ENCODE data around the gene MEOX1. TPM values are rescaled to one million over a fixed set of nuclear protein-coding genes. Genes with fewer than 3 reads are reported as not detected.

Gene MEOX1
- total and polyA plus RNA-seq, 2 of the 4 experiments (the other 2 are of a cell fraction), result 0.48 to 0.72 TPM

GRCh38 chr17:43680461-43680860 lies 18.7 kb upstream of the MEOX1 start:
- Histone ChIP-seq H3K79me1 (ENCODE audit: low read depth in 1 of 2, low read length in 2 of 2) (no peaks in the 10 kb centered on the region), H3K36me3 (ENCODE audit: control insufficient read depth, insufficient read depth, low read length) (no peaks in the 10 kb centered on the region), H2BK20ac (ENCODE audit: low read depth, low read length) (no peak overlapping the region), H2BK5ac (ENCODE audit: low read depth, low read length, poor library complexity, severe bottlenecking) (no peak overlapping the region), H3K9me3 (ENCODE audit: control insufficient read depth, insufficient read depth, low read length) (no peaks in the 10 kb centered on the region), H3K27ac (ENCODE audit: insufficient read depth, low read length) (no peak overlapping the region), H3K27me3 (ENCODE audit: control insufficient read depth, insufficient read depth, low read length) (peaks cover 33% of the 10 kb centered on the region), H2AK5ac (ENCODE audit: low read depth, low read length) (no peak overlapping the region), H2AK9ac (replicated peaks; ENCODE audit: low read depth, low read length, poor library complexity) (no peak overlapping the region), H2BK120ac (ENCODE audit: low read depth, low read length) (no peak overlapping the region), H3K9ac (ENCODE audit: low read depth, low read length) (no peak overlapping the region), H3K4me3 (ENCODE audit: insufficient read depth, low read depth, low read length) (no peak overlapping the region), H3K4me1 (ENCODE audit: control insufficient read depth, insufficient read depth, low read length) (peaks cover 2% of the 10 kb centered on the region; the same call in 1 of the 2 replicates), H2BK15ac (ENCODE audit: low read depth, low read length) (no peak overlapping the region), H4K91ac (ENCODE audit: insufficient read depth, low read depth, low read length) (no peak overlapping the region), H3K18ac (ENCODE audit: low read depth, low read length) (no peak overlapping the region), H3K56ac (ENCODE audit: extremely low read depth, insufficient read depth, low read length) (no peak overlapping the region), H3K4ac (ENCODE audit: low read depth, low read length) (no peak overlapping the region), H4K8ac (ENCODE audit: low read depth in 2 of 2, low read length in 2 of 2) (no peak overlapping the region), H4K5ac (ENCODE audit: low read depth, low read length) (no peak overlapping the region), H2AFZ (replicated peaks; ENCODE audit: low read length, poor library complexity) (no peak overlapping the region), H3K23ac (ENCODE audit: low read depth, low read length) (no peak overlapping the region), H3K4me2 (ENCODE audit: low read depth, low read length) (no peak overlapping the region), H3K14ac (replicated peaks; ENCODE audit: low read depth, low read length) (no peak overlapping the region), H3K9me1 (ENCODE audit: insufficient read depth, low read length) (no peaks in the 10 kb centered on the region), H4K20me1 (ENCODE audit: insufficient read depth, low read length) (no peaks in the 10 kb centered on the region)
- WGBS, 2 experiments (ENCODE audit: extremely low coverage in 2 of 2, insufficient read length in 1 of 2), result no CpG with 5 or more reads among the region's 10 CpGs
- in situ Hi-C loops (cut with MboI; ENCODE audit: low sequenced_read_pairs), result no loop called here
- BruUV-seq (replicated peaks), result no TSS peak
- dilution Hi-C loops (cut with HindIII; ENCODE audit: low sequenced_read_pairs, unreplicated experiment), result no loop called here
- ChIA-PET CTCF (no interaction called here), POLR2A (ENCODE audit: unreplicated experiment) (no interaction called here)
- intact Hi-C loops (cut with micrococcal nuclease), result no loop called here
- DNase-seq, result no peak
- no peak for TF ChIP-seq FOS (IDR thresholded peaks at IDR 0.05; ENCODE audit: low read depth, low read length)
- TF ChIP-seq RFX5 (IDR thresholded peaks at IDR 0.05; ENCODE audit: low read depth, low read length), result no peak
- TF ChIP-seq NFE2L2 (IDR thresholded peaks at IDR 0.05; ENCODE audit: low read depth, low read length), result no peak
- ATAC-seq (ENCODE audit: low read depth), result no peak

All from IMR-90 (cell line).